Caco-2 (cell line): Measurements from ENCODE around the gene MGAT3. TPM values are rescaled to one million over a fixed set of nuclear protein-coding genes. Genes with fewer than 3 reads are reported as not detected.

ENCODE experiments used
- BruUV-seq: library from RNA; stranded (reverse); fragments of 400-500 nt; replicated peaks from 2 replicates; lab custom pipeline; 2021; lab: Mats Ljungman, UMichigan
- CTCF ChIA-PET: fragments of 300-600 bp; sonication (Branson Sonifier 250); formaldehyde crosslinking; loops from one replicate; lab custom pipeline; 2022; ENCODE audit warnings: antibody characterized with exemption; lab: Charles Lee
- POLR2A ChIA-PET: fragments of 300-600 bp; sonication (Branson Sonifier 250); formaldehyde crosslinking; loops from one replicate; lab custom pipeline; 2022; ENCODE audit warnings: antibody characterized with exemption; lab: Charles Lee
- DNase-seq, 2 experiments: peaks; one replicate each; pipeline versions ENCODE4 v3.0.0 to v3.0.0-alpha.2; 2020 to 2022
- H3K27me3 ChIP-seq: replicated peaks from 2 replicates; pipeline ENCODE4 v1.6.0; 2011; ENCODE audit warnings: low read length; ENCODE audit not compliant: control insufficient read depth, insufficient read depth
- H3K36me3 ChIP-seq: 2 replicates; pipeline ENCODE4 v1.5.1; 2011; ENCODE audit warnings: low read length; ENCODE audit not compliant: control insufficient read depth, insufficient read depth
- H3K4me1 ChIP-seq: fragments of 250-450 bp; sonication (Bioruptor Pico); 2 replicates; pipeline ENCODE4 v1.5.1; 2020; ENCODE audit warnings: mild to moderate bottlenecking
- H3K4me3 ChIP-seq: 2 replicates; pipeline ENCODE4 v1.5.1; 2011; ENCODE audit warnings: low read depth, mild to moderate bottlenecking, control low read depth, low read length
- H3K9me3 ChIP-seq: fragments of 250-450 bp; sonication (Bioruptor Pico); 2 replicates; pipeline ENCODE4 v1.5.1; 2020; ENCODE audit warnings: mild to moderate bottlenecking, moderate library complexity
- H3K27ac Mint-ChIP-seq: one replicate; pipeline ENCODE4 v1.8.0; 2022; ENCODE audit warnings: mixed read lengths; ENCODE audit not compliant: unreplicated experiment
- H3K27me3 Mint-ChIP-seq: one replicate; pipeline ENCODE4 v1.8.0; 2022; ENCODE audit warnings: mixed read lengths; ENCODE audit not compliant: insufficient read depth, unreplicated experiment
- H3K36me3 Mint-ChIP-seq: one replicate; pipeline ENCODE4 v1.8.0; 2022; ENCODE audit warnings: mild to moderate bottlenecking, mixed read lengths; ENCODE audit not compliant: insufficient read depth, unreplicated experiment
- H3K4me1 Mint-ChIP-seq: one replicate; pipeline ENCODE4 v1.8.0; 2022; ENCODE audit warnings: low read depth, mixed read lengths; ENCODE audit not compliant: unreplicated experiment
- H3K4me3 Mint-ChIP-seq: one replicate; pipeline ENCODE4 v1.8.0; 2022; ENCODE audit warnings: mild to moderate bottlenecking, moderate library complexity, mixed read lengths; ENCODE audit not compliant: unreplicated experiment
- H3K9me3 Mint-ChIP-seq: one replicate; pipeline ENCODE4 v1.8.0; 2022; ENCODE audit warnings: mixed read lengths; ENCODE audit not compliant: unreplicated experiment
- intact Hi-C: fragments of 100-400 bp; cut with micrococcal nuclease; formaldehyde crosslinking; loops from one replicate; pipeline ENCODE4 v1.10.0; 2022; ENCODE audit not compliant: unreplicated experiment
- total RNA-seq: library from RNA; stranded (reverse); gene quantifications from 2 replicates; pipeline ENCODE4 v1.2.3, GENCODE V29; 2022
- TF ChIP-seq, protein P1 (sequence below), 2 experiments: fragments of 200-600 bp in 1 of 2; IDR thresholded peaks; 1 replicate in 1 of 2; 2 replicates in 1 of 2; pipeline versions ENCODE4 v1.5.1 to v1.8.0; 2011 to 2022; ENCODE audit warnings: antibody characterized with exemption in 1 of 2, control low read depth in 1 of 2, inconsistent platforms in 1 of 2, low read depth in 1 of 2, low read length in 1 of 2, mild to moderate bottlenecking in 1 of 2, moderate library complexity in 1 of 2; ENCODE audit not compliant: insufficient read depth in 1 of 2, severe bottlenecking in 1 of 2, unreplicated experiment in 1 of 2

Gene MGAT3
- total RNA-seq, 1 experiment from 2014 or later: 16.6 TPM

GRCh38 chr22:39445678-39446077 is 11.1 kb upstream of the MGAT3 start:
- H3K4me3 Mint-ChIP-seq: no peak overlapping the region
- H3K9me3 Mint-ChIP-seq: no peaks in the 10 kb centered on the region
- peaks cover 52% of the 10 kb centered on the region for H3K4me1 ChIP-seq
- H3K36me3 ChIP-seq: no peaks in the 10 kb centered on the region
- no peak for DNase-seq
- H3K27me3 Mint-ChIP-seq: no peaks in the 10 kb centered on the region
- TF ChIP-seq, protein P1, sequence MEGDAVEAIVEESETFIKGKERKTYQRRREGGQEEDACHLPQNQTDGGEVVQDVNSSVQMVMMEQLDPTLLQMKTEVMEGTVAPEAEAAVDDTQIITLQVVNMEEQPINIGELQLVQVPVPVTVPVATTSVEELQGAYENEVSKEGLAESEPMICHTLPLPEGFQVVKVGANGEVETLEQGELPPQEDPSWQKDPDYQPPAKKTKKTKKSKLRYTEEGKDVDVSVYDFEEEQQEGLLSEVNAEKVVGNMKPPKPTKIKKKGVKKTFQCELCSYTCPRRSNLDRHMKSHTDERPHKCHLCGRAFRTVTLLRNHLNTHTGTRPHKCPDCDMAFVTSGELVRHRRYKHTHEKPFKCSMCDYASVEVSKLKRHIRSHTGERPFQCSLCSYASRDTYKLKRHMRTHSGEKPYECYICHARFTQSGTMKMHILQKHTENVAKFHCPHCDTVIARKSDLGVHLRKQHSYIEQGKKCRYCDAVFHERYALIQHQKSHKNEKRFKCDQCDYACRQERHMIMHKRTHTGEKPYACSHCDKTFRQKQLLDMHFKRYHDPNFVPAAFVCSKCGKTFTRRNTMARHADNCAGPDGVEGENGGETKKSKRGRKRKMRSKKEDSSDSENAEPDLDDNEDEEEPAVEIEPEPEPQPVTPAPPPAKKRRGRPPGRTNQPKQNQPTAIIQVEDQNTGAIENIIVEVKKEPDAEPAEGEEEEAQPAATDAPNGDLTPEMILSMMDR (IDR thresholded peaks at IDR 0.05; ENCODE audit: insufficient read depth in 1 of 2, low read depth in 1 of 2, low read length in 1 of 2, severe bottlenecking in 1 of 2, unreplicated experiment in 1 of 2): no peak
- no peak overlapping the region for H3K4me3 ChIP-seq
- peaks cover 6% of the 10 kb centered on the region for H3K36me3 Mint-ChIP-seq
- H3K27me3 ChIP-seq: no peaks in the 10 kb centered on the region
- H3K9me3 ChIP-seq: no peaks in the 10 kb centered on the region
- H3K27ac Mint-ChIP-seq: no peak overlapping the region
- ChIA-PET POLR2A (no interaction called here), CTCF (no interaction called here)
- intact Hi-C loops: no loop called here
- H3K4me1 Mint-ChIP-seq: peaks cover 31% of the 10 kb centered on the region
- no TSS peak for BruUV-seq

DNA sequence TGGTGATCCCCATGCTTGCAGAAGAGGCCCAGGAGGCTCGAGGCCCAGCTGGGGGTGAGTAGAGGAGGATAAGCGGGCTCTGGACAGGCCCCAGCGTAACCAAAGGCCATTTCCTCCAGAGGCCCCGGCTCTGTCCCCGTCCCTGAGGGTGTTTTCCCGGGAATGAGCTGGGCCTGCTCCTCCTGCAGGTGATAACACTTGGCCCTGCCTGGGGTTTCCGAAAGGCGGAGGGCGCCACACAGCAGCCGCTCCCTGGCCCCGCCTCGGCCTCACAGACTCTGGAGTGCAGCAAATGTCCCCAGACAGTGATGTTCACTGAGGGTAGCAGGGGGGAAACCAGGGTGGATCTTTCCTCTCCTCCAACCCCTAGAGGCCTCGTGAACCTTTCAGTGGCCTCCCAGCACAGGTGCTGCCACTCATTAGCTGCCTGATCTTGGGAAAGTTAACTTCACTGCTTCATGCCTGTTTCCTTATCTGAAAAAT is 10.5 kb upstream of the MGAT3 start:
- H3K27ac Mint-ChIP-seq: peak overlapping the region; percentile 76
- Histone ChIP-seq H3K4me3 (no peak overlapping the region), H3K36me3 (no peaks in the 10 kb centered on the region), H3K4me1 (peaks cover 52% of the 10 kb centered on the region), H3K27me3 (no peaks in the 10 kb centered on the region), H3K9me3 (no peaks in the 10 kb centered on the region)
- CTCF ChIA-PET: no interaction called here
- no peaks in the 10 kb centered on the region for H3K27me3 Mint-ChIP-seq
- peak; percentile 45 to 66 for DNase-seq
- intact Hi-C loops: no loop called here
- POLR2A ChIA-PET: no interaction called here
- no peaks in the 10 kb centered on the region for H3K9me3 Mint-ChIP-seq
- H3K36me3 Mint-ChIP-seq: peaks cover 6% of the 10 kb centered on the region
- TF ChIP-seq, protein P1 (IDR thresholded peaks at IDR 0.05; ENCODE audit: insufficient read depth in 1 of 2, low read depth in 1 of 2, low read length in 1 of 2, severe bottlenecking in 1 of 2, unreplicated experiment in 1 of 2): peak in 1 of 2 experiments; percentile 31
- H3K4me3 Mint-ChIP-seq: no peak overlapping the region
- peaks cover 31% of the 10 kb centered on the region for H3K4me1 Mint-ChIP-seq
- BruUV-seq: no TSS peak

DNA sequence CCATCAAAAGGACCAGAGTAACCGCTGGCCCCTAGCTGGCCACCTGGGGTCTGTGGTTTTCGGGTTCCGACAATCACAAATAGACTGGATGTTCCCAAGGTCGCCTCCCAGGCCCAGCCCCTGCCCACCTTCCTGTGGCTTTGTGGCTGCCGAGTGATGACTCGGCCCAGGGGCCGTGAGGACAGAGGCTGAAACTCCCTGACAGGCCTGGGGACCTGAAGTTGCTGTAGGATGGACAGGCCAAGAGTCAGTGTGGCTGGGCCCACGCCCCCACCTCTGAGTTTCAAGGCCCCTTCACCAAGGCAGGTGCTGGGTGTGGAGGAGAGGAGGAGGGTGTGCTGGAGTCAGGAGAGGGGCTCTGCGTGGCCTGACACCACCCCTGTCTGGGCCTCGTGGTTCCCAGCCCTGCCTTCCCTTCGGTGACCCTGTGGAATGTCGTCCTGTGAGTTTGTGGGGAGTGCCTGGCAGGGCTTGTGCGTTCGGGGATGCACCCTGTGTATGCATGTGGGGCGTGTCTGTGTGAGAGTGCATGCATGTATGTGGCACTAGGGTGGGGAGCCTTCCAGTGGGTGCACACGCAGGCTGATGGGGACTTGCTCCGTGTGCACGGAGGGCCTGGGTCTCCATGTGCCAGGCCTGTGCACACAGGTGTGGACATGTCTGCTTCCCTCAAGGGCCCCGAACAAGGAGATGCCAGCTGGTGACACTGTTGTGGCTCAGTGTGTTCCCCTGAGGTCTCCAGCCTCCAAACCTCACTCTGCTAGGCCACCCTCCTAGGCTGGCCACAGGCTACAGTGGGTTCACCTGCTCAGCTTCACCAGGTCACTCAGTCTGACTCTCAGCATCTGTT is 8.4 kb upstream of the MGAT3 start:
- H3K36me3 ChIP-seq: no peaks in the 10 kb centered on the region
- Mint-ChIP-seq H3K36me3 (peaks cover 6% of the 10 kb centered on the region), H3K27ac (peak overlapping the region; percentile 76), H3K27me3 (no peaks in the 10 kb centered on the region), H3K4me3 (peak overlapping the region; percentile 29), H3K4me1 (peaks cover 40% of the 10 kb centered on the region), H3K9me3 (no peaks in the 10 kb centered on the region)
- TF ChIP-seq, protein P1 (IDR thresholded peaks at IDR 0.05; ENCODE audit: insufficient read depth in 1 of 2, low read depth in 1 of 2, low read length in 1 of 2, severe bottlenecking in 1 of 2, unreplicated experiment in 1 of 2): no peak
- peak; percentile 80 to 90 for DNase-seq
- no peaks in the 10 kb centered on the region for H3K27me3 ChIP-seq
- peaks cover 42% of the 10 kb centered on the region for H3K4me1 ChIP-seq
- no peak overlapping the region for H3K4me3 ChIP-seq
- no peaks in the 10 kb centered on the region for H3K9me3 ChIP-seq
- BruUV-seq: no TSS peak
- POLR2A ChIA-PET: interaction anchor here (0.8 kb wide), 1 partner anchor 71 kb away, joined by 8 read pairs; the partner anchor contains the start of gene ATF4
- intact Hi-C loops: loop anchor here (2.0 kb wide), 1 partner anchor 26 kb away; no protein-coding TSS in a partner anchor
- CTCF ChIA-PET: interaction anchor here (1.2 to 1.6 kb wide), 3 partner anchors 11 to 105 kb away, joined by 3 to 4 read pairs (median 4); no protein-coding TSS in a partner anchor
